HepG2 (cell line): ENCODE results near the gene ABCG2. TPM values are rescaled to one million over a fixed set of nuclear protein-coding genes. Genes with fewer than 3 reads are reported as not detected.

Experiments used
- ASH2L ChIP-seq: fragments of 300-600, 200-600 bp; sonication (generic); IDR thresholded peaks from 2 replicates; pipeline ENCODE4 v1.7.0; 2017; ENCODE audit warnings: low read depth, mild to moderate bottlenecking, moderate library complexity, mixed read lengths, low read length; ENCODE audit not compliant: insufficient read length
- BCL6 ChIP-seq: IDR thresholded peaks from 2 replicates; pipeline ENCODE4 v1.6.1; 2016; ENCODE audit warnings: missing genetic modification reagents, missing compliant biosample characterization
- BORCS8-MEF2B ChIP-seq: sonication (generic); formaldehyde crosslinking; IDR thresholded peaks from 2 replicates; pipeline ENCODE4 v1.8.0; 2022; ENCODE audit warnings: mild to moderate bottlenecking, missing genetic modification reagents
- CBX5 ChIP-seq: sonication (generic); formaldehyde crosslinking; IDR thresholded peaks from 2 replicates; pipeline ENCODE4 v1.4.0; 2020; ENCODE audit warnings: missing genetic modification reagents, borderline replicate concordance
- CREB1 ChIP-seq, 2 experiments: fragments of 450-650 bp in 1 of 2; IDR thresholded peaks; 2 replicates each; pipeline ENCODE4 v1.6.1; 2016 to 2017; ENCODE audit warnings: control low read depth in 1 of 2, mild to moderate bottlenecking in 1 of 2, missing compliant biosample characterization in 1 of 2, missing genetic modification characterization in 1 of 2
- FOXA1 ChIP-seq, 2 experiments: fragments of 450-650 bp in 1 of 2; sonication (generic) in 1 of 2; formaldehyde crosslinking in 1 of 2; IDR thresholded peaks; 2 replicates each; pipeline versions ENCODE4 v1.4.0 to v1.6.1; 2016 to 2020; ENCODE audit warnings: missing genetic modification reagents in 1 of 2
- GABPA ChIP-seq, 2 experiments: IDR thresholded peaks; 2 replicates each; pipeline ENCODE4 v1.6.1; 2011 to 2016; ENCODE audit warnings: low read depth in 2 of 2, low read length in 1 of 2, missing biosample characterization in 1 of 2, missing genetic modification characterization in 1 of 2
- HBP1 ChIP-seq: IDR thresholded peaks from 2 replicates; pipeline ENCODE4 v1.6.1; 2016; ENCODE audit warnings: low read depth, control low read depth
- HIVEP1 ChIP-seq: sonication (generic); formaldehyde crosslinking; IDR thresholded peaks from 2 replicates; pipeline ENCODE4 v1.4.0; 2020; ENCODE audit warnings: mild to moderate bottlenecking, missing genetic modification reagents
- HNF4G ChIP-seq, 2 experiments: sonication (generic) in 1 of 2; formaldehyde crosslinking in 1 of 2; IDR thresholded peaks; 2 replicates each; pipeline versions ENCODE4 v1.4.0 to v1.6.1; 2011 to 2020; ENCODE audit warnings: borderline replicate concordance in 2 of 2, low read depth in 2 of 2, mild to moderate bottlenecking in 2 of 2, low read length in 1 of 2, missing genetic modification reagents in 1 of 2, moderate library complexity in 1 of 2
- HNRNPK ChIP-seq: fragments of 200-400 bp; formaldehyde crosslinking; IDR thresholded peaks from 2 replicates; pipeline ENCODE4 v1.6.1; 2018; ENCODE audit warnings: low read length, low read depth, moderate library complexity, mild to moderate bottlenecking; ENCODE audit not compliant: poor library complexity, severe bottlenecking
- IKZF1 ChIP-seq: fragments of 450-650 bp; IDR thresholded peaks from 2 replicates; pipeline ENCODE4 v1.7.1; 2016
- MTA3 ChIP-seq: sonication (generic); formaldehyde crosslinking; IDR thresholded peaks from 2 replicates; pipeline ENCODE4 v1.4.0; 2020; ENCODE audit warnings: missing genetic modification reagents
- RBM39 ChIP-seq: fragments of 200-400 bp; formaldehyde crosslinking; IDR thresholded peaks from one replicate; pipeline ENCODE4 v1.6.1; 2018; ENCODE audit warnings: antibody characterized with exemption, mild to moderate bottlenecking, low read depth, low read length; ENCODE audit not compliant: poor library complexity, severe bottlenecking
- TAF1 ChIP-seq: sonication (generic); formaldehyde crosslinking; IDR thresholded peaks from 2 replicates; pipeline ENCODE4 v1.4.0; 2020; ENCODE audit warnings: missing genetic modification reagents
- U2AF1 ChIP-seq: fragments of 200-400 bp; formaldehyde crosslinking; optimal IDR thresholded peaks from 2 replicates; pipeline ENCODE3; 2017; ENCODE audit warnings: mild to moderate bottlenecking, low read depth, low read length
- ZC3H4 ChIP-seq: sonication (generic); formaldehyde crosslinking; IDR thresholded peaks from 2 replicates; pipeline ENCODE4 v1.4.0; 2020; ENCODE audit warnings: missing genetic modification reagents, borderline replicate concordance
- ZNF335 ChIP-seq: sonication (generic); formaldehyde crosslinking; IDR thresholded peaks from 2 replicates; pipeline ENCODE4 v1.4.0; 2020; ENCODE audit warnings: missing genetic modification reagents
- ZNF460 ChIP-seq: sonication (generic); formaldehyde crosslinking; IDR thresholded peaks from 2 replicates; pipeline ENCODE4 v1.5.1; 2020; ENCODE audit warnings: missing genetic modification reagents, mild to moderate bottlenecking, borderline replicate concordance
- ZNF557 ChIP-seq: sonication (generic); formaldehyde crosslinking; IDR thresholded peaks from 2 replicates; pipeline ENCODE4 v1.4.0; 2020; ENCODE audit warnings: missing genetic modification reagents
- polyA plus RNA-seq, 8 experiments: library from polyadenylated mRNA; depleted of rRNA in 3 of 8; stranded (reverse) in 7 of 8; unstranded in 1 of 8; fragments of >200 nt; fragmentation: Illumina TruSeq in 4 of 8; extraction: Trizol in 4 of 8; gene quantifications; 2 replicates each; pipeline versions ENCODE4 v1.2.1 to v1.2.3, GENCODE V29; 2011 to 2016; ENCODE audit warnings: low read depth in 4 of 8, missing spikeins in 1 of 8, mixed read lengths in 1 of 8; ENCODE audit not compliant: insufficient read depth in 1 of 8
- total RNA-seq, 5 experiments: library from RNA; depleted of rRNA; stranded (reverse); fragments of >200 nt; fragmentation: Illumina TruSeq; extraction: Trizol; gene quantifications; 2 replicates each; pipeline ENCODE4 v1.2.3, GENCODE V29; 2016; ENCODE audit warnings: low read depth in 1 of 5
- TF ChIP-seq, protein P1 (sequence below): sonication (generic); formaldehyde crosslinking; IDR thresholded peaks from 2 replicates; pipeline ENCODE4 v1.4.0; 2020; ENCODE audit warnings: missing genetic modification reagents
- TF ChIP-seq, protein P2 (sequence below): IDR thresholded peaks from 2 replicates; pipeline ENCODE4 v1.6.1; 2016; ENCODE audit warnings: missing genetic modification reagents, missing compliant biosample characterization
- TF ChIP-seq, protein P3 (sequence below): sonication (generic); formaldehyde crosslinking; IDR thresholded peaks from 2 replicates; pipeline ENCODE4 v1.4.0; 2020; ENCODE audit warnings: missing genetic modification reagents, borderline replicate concordance

The ABCG2 gene
- total and polyA plus RNA-seq, 2 of the 13 experiments (the other 11 are each of a cell fraction or from before 2014, with no cell fraction given): 10.0 to 15.7 TPM

DNA sequence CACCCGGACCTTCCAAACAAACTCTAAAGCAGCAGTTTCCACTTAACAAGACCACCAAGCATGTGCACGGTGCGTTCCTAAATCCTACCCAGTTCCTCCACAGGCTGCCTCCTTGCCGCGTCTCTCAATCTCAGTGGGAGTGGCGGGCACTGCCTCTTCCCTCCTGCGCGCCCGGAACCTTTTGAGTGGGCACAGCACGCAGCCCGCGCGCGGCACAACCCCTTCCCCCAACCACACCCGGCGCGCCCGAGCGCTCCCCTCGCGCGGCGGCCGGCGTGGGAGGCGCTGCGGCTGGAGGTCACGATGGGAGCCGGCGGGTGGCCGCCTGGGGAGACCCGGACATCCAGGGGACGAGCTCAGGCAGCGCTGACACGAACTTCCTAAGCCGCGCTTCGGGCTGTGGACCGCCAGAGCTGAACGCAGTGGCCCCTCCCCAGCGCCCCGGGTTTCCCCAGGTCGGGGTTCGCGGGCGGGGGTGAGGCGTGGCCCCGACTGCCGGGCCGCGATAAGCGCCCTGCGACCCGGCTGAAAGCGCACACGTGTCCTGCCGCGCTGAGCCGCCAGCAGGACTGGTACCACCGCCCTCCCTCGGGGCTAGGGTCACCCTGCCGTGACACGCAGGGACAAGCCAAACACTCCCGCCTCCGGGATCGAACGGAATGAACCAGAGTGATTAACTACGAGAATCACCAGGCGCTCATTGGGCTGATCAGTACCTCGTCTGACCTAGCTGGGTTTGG is at the start of gene ABCG2 (continued):
- TF ChIP-seq HBP1 (CRISPR knock-in tag): no peak
- TF ChIP-seq ASH2L: peak; percentile 82
- no peak for TF ChIP-seq FOXA1 (IDR thresholded peaks at IDR 0.05)
- no peak for TF ChIP-seq FOXA1 (CRISPR knock-in tag; IDR thresholded peaks at IDR 0.05)
- peak; percentile 64 for TF ChIP-seq RBM39
- TF ChIP-seq ZNF335: no peak
- no peak for TF ChIP-seq HNF4G (IDR thresholded peaks at IDR 0.05; ENCODE audit: borderline replicate concordance, low read depth, low read length)
- peak; percentile 34; the same call in 1 of the 2 replicates for TF ChIP-seq HNF4G (CRISPR knock-in tag; IDR thresholded peaks at IDR 0.05; ENCODE audit: borderline replicate concordance, low read depth)
- TF ChIP-seq CREB1 (IDR thresholded peaks at IDR 0.05): 0 out of 2 replicates have a peak, but pooled peaks have one; percentile 39
- no peak for TF ChIP-seq CREB1 (CRISPR knock-in tag; IDR thresholded peaks at IDR 0.05)
- TF ChIP-seq IKZF1: no peak
- TF ChIP-seq, protein P1, sequence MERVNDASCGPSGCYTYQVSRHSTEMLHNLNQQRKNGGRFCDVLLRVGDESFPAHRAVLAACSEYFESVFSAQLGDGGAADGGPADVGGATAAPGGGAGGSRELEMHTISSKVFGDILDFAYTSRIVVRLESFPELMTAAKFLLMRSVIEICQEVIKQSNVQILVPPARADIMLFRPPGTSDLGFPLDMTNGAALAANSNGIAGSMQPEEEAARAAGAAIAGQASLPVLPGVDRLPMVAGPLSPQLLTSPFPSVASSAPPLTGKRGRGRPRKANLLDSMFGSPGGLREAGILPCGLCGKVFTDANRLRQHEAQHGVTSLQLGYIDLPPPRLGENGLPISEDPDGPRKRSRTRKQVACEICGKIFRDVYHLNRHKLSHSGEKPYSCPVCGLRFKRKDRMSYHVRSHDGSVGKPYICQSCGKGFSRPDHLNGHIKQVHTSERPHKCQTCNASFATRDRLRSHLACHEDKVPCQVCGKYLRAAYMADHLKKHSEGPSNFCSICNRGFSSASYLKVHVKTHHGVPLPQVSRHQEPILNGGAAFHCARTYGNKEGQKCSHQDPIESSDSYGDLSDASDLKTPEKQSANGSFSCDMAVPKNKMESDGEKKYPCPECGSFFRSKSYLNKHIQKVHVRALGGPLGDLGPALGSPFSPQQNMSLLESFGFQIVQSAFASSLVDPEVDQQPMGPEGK (CRISPR knock-in tag): peak; percentile 51; the same call in 1 of the 2 replicates
- TF ChIP-seq BCL6 (CRISPR knock-in tag): 0 out of 2 replicates have a peak, but pooled peaks have one; percentile 19
- no peak for TF ChIP-seq GABPA (IDR thresholded peaks at IDR 0.05; ENCODE audit: low read depth, low read length)
- no peak for TF ChIP-seq GABPA (CRISPR knock-in tag; IDR thresholded peaks at IDR 0.05; ENCODE audit: low read depth)
- peak; percentile 57; the same call in 1 of the 2 replicates for TF ChIP-seq HIVEP1
- no peak for TF ChIP-seq ZC3H4 (CRISPR knock-in tag)
- TF ChIP-seq, protein P2, sequence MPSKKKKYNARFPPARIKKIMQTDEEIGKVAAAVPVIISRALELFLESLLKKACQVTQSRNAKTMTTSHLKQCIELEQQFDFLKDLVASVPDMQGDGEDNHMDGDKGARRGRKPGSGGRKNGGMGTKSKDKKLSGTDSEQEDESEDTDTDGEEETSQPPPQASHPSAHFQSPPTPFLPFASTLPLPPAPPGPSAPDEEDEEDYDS (CRISPR knock-in tag): peak; percentile 13; the same call in 1 of the 2 replicates
- peak; percentile 71 for TF ChIP-seq TAF1
- TF ChIP-seq MTA3 (CRISPR knock-in tag): no peak
- peak; percentile 23; the same call in 1 of the 2 replicates for TF ChIP-seq BORCS8-MEF2B (CRISPR knock-in tag)
- no peak for TF ChIP-seq ZNF557
- no peak; the same call in 1 of the 2 replicates for TF ChIP-seq ZNF460 (CRISPR knock-in tag)
- TF ChIP-seq U2AF1: no peak
- peak; percentile 33; the same call in 1 of the 2 replicates for TF ChIP-seq CBX5 (CRISPR knock-in tag)
- peak; percentile 57 for TF ChIP-seq HNRNPK
- TF ChIP-seq, protein P3, sequence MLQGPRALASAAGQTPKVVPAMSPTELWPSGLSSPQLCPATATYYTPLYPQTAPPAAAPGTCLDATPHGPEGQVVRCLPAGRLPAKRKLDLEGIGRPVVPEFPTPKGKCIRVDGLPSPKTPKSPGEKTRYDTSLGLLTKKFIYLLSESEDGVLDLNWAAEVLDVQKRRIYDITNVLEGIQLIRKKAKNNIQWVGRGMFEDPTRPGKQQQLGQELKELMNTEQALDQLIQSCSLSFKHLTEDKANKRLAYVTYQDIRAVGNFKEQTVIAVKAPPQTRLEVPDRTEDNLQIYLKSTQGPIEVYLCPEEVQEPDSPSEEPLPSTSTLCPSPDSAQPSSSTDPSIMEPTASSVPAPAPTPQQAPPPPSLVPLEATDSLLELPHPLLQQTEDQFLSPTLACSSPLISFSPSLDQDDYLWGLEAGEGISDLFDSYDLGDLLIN (CRISPR knock-in tag): no peak
